Measurements from ENCODE around the gene SNX8. TPM values are rescaled to one million over a fixed set of nuclear protein-coding genes. Genes with fewer than 3 reads are reported as not detected.
A peak's percentile ranks its signal among the peaks of the same experiment; 100 is the strongest.
"Not testable (repeated sequence)": the region's sequence is repeated elsewhere in the genome, so short reads cannot be mapped to it uniquely, and the experiment has no call there.

Gene SNX8
- total and polyA plus RNA-seq, 8 donors: 17.0 to 60.5 (median 27.4) TPM

GRCh38 chr7:2273866-2274265 is 40.4 kb downstream of the SNX8 start:
- no peak for TF ChIP-seq CTCF (IDR thresholded peaks at IDR 0.05)
- ATAC-seq: no peak
- DNase-seq: peak in 1 of 4 donors; percentile 35
- Histone ChIP-seq H3K27me3 (no peaks in the 10 kb centered on the region), H3K9me3 (no peaks in the 10 kb centered on the region), H3K36me3 (peaks cover 0 to 60% of the 10 kb centered on the region in 2 donors), H3K4me3 (no peak overlapping the region), H3K4me1 (no peaks in the 10 kb centered on the region), H3K27ac (no peak overlapping the region)
- intact Hi-C loops (cut with DNase I): no loop called here

- ATAC-seq (no peak), DNase-seq (no peak)
- no peak overlapping the region for H3K27ac ChIP-seq
- H3K27me3 ChIP-seq: no peaks in the 10 kb centered on the region
- no peaks in the 10 kb centered on the region for H3K4me1 ChIP-seq
- H3K9me3 ChIP-seq: no peaks in the 10 kb centered on the region
- H3K36me3 ChIP-seq: peaks cover 0 to 54% of the 10 kb centered on the region in 2 donors
- no peak for TF ChIP-seq CTCF (IDR thresholded peaks at IDR 0.05)
- no peak overlapping the region for H3K4me3 ChIP-seq
- intact Hi-C loops (cut with DNase I): no loop called here
Measured at GRCh38 chr7:2272031-2272430, 42.2 kb downstream of the SNX8 start.

GRCh38 chr7:2271273-2272026 is 42.8 kb downstream of the SNX8 start:
- no peak for ATAC-seq

GRCh38 chr7:2270495-2270894 is 43.7 kb downstream of the SNX8 start:
- H3K27ac ChIP-seq: no peak overlapping the region
- H3K4me1 ChIP-seq: no peaks in the 10 kb centered on the region
- ATAC-seq: no peak
- intact Hi-C loops (cut with DNase I): no loop called here
- H3K27me3 ChIP-seq: no peaks in the 10 kb centered on the region
- no peak for TF ChIP-seq CTCF (IDR thresholded peaks at IDR 0.05)
- DNase-seq: no peak
- no peak overlapping the region for H3K4me3 ChIP-seq
- no peaks in the 10 kb centered on the region for H3K9me3 ChIP-seq
- peaks cover 0 to 45% of the 10 kb centered on the region in 2 donors for H3K36me3 ChIP-seq

More at GRCh38 chr7:2271273-2272026, 42.8 kb downstream of the SNX8 start:
- no peak for DNase-seq
- TF ChIP-seq CTCF (IDR thresholded peaks at IDR 0.05): no peak
- Histone ChIP-seq H3K36me3 (peaks cover 0 to 53% of the 10 kb centered on the region in 2 donors), H3K9me3 (no peaks in the 10 kb centered on the region), H3K27me3 (no peaks in the 10 kb centered on the region), H3K4me3 (no peak overlapping the region), H3K27ac (no peak overlapping the region), H3K4me1 (no peaks in the 10 kb centered on the region)
- intact Hi-C loops (cut with DNase I): no loop called here

- DNase-seq (no peak), ATAC-seq (no peak)
- Histone ChIP-seq H3K9me3 (no peaks in the 10 kb centered on the region), H3K36me3 (peaks cover 0 to 42% of the 10 kb centered on the region in 2 donors), H3K27ac (no peak overlapping the region), H3K27me3 (no peaks in the 10 kb centered on the region), H3K4me3 (no peak overlapping the region), H3K4me1 (no peaks in the 10 kb centered on the region)
- TF ChIP-seq CTCF (IDR thresholded peaks at IDR 0.05): no peak
- intact Hi-C loops (cut with DNase I): no loop called here
Measured at GRCh38 chr7:2269991-2270460, 44.2 kb downstream of the SNX8 start.

GRCh38 chr7:2269089-2269990 is 44.9 kb downstream of the SNX8 start:
- H3K9me3 ChIP-seq; intact Hi-C loops (cut with DNase I); H3K4me1 ChIP-seq; DNase-seq; H3K27me3 ChIP-seq; ATAC-seq; H3K4me3 ChIP-seq: not testable (repeated sequence)
- H3K27ac ChIP-seq: peak overlapping the region in 1 of 2 donors; percentile 9
- H3K36me3 ChIP-seq: peaks cover 0 to 38% of the 10 kb centered on the region in 2 donors
